Measurements from ENCODE around the gene MBTPS1. TPM values are rescaled to one million over a fixed set of nuclear protein-coding genes. Genes with fewer than 3 reads are reported as not detected.

Gene MBTPS1
- total and polyA plus RNA-seq, 4 donors: 28.9 to 108 (median 71.6) TPM

- peak; percentile 37 to 59 for DNase-seq
- no peak overlapping the region for H3K4me3 ChIP-seq (ENCODE audit: low read length in 2 of 2)
- no peak for ATAC-seq (ENCODE audit: low FRiP score)
- H3K27me3 ChIP-seq (ENCODE audit: control insufficient read depth in 1 of 2, insufficient read depth in 2 of 2, low read length in 1 of 2): no peaks in the 10 kb centered on the region
- H3K36me3 ChIP-seq (ENCODE audit: control insufficient read depth in 1 of 2, insufficient read depth in 2 of 2, low read length in 1 of 2): no peaks in the 10 kb centered on the region
- intact Hi-C loops (cut with DNase I): no loop called here
- H3K9me3 ChIP-seq (ENCODE audit: control insufficient read depth, low read length): peaks cover 6% of the 10 kb centered on the region
- H3K27ac ChIP-seq (ENCODE audit: low read depth in 1 of 2, low read length in 2 of 2): no peak overlapping the region
- H3K4me1 ChIP-seq (ENCODE audit: control insufficient read depth in 1 of 2, insufficient read depth in 2 of 2, low read length in 2 of 2): no peaks in the 10 kb centered on the region
- WGBS, 2 donors: 79 to 81% methylated on average over 42 of the region's 42 CpGs
Observed at GRCh38 chr16:84040823-84041820, 75.6 kb downstream of the MBTPS1 start.

- DNase-seq (peak in 1 of 2 donors; percentile 48), ATAC-seq (ENCODE audit: low FRiP score) (no peak)
- H3K9me3 ChIP-seq (ENCODE audit: control insufficient read depth, low read length): peaks cover 6% of the 10 kb centered on the region
- H3K4me1 ChIP-seq (ENCODE audit: control insufficient read depth in 1 of 2, insufficient read depth in 2 of 2, low read length in 2 of 2): no peaks in the 10 kb centered on the region
- 78 to 82% methylated on average over 14 of the region's 14 CpGs for WGBS, 2 donors
- H3K4me3 ChIP-seq (ENCODE audit: low read length in 2 of 2): no peak overlapping the region
- no peaks in the 10 kb centered on the region for H3K36me3 ChIP-seq (ENCODE audit: control insufficient read depth in 1 of 2, insufficient read depth in 2 of 2, low read length in 1 of 2)
- intact Hi-C loops (cut with DNase I): no loop called here
- H3K27ac ChIP-seq (ENCODE audit: low read depth in 1 of 2, low read length in 2 of 2): no peak overlapping the region
- H3K27me3 ChIP-seq (ENCODE audit: control insufficient read depth in 1 of 2, insufficient read depth in 2 of 2, low read length in 1 of 2): no peaks in the 10 kb centered on the region
Observed at GRCh38 chr16:84040226-84040822, 76.4 kb downstream of the MBTPS1 start.

- DNase-seq (no peak), ATAC-seq (ENCODE audit: low FRiP score) (no peak)
- intact Hi-C loops (cut with DNase I): no loop called here
- Histone ChIP-seq H3K27ac (ENCODE audit: low read depth in 1 of 2, low read length in 2 of 2) (no peak overlapping the region), H3K27me3 (ENCODE audit: control insufficient read depth in 1 of 2, insufficient read depth in 2 of 2, low read length in 1 of 2) (no peaks in the 10 kb centered on the region), H3K4me1 (ENCODE audit: control insufficient read depth in 1 of 2, insufficient read depth in 2 of 2, low read length in 2 of 2) (no peaks in the 10 kb centered on the region), H3K36me3 (ENCODE audit: control insufficient read depth in 1 of 2, insufficient read depth in 2 of 2, low read length in 1 of 2) (no peaks in the 10 kb centered on the region), H3K4me3 (ENCODE audit: low read length in 2 of 2) (no peak overlapping the region), H3K9me3 (ENCODE audit: control insufficient read depth, low read length) (peaks cover 8% of the 10 kb centered on the region)
- 87 to 90% methylated on average over 12 of the region's 12 CpGs for WGBS, 2 donors
Observed at GRCh38 chr16:84039696-84040095, 77.0 kb downstream of the MBTPS1 start.

- intact Hi-C loops (cut with DNase I): no loop called here
- no peaks in the 10 kb centered on the region for H3K4me1 ChIP-seq (ENCODE audit: control insufficient read depth in 1 of 2, insufficient read depth in 2 of 2, low read length in 2 of 2)
Observed at GRCh38 chr16:84038469-84038868, 78.3 kb downstream of the MBTPS1 start.

GRCh38 chr16:84036982-84037425, 79.7 kb downstream of the MBTPS1 start:
- Histone ChIP-seq H3K4me1 (ENCODE audit: control insufficient read depth in 1 of 2, insufficient read depth in 2 of 2, low read length in 2 of 2) (no peaks in the 10 kb centered on the region), H3K4me3 (ENCODE audit: low read length in 2 of 2) (no peak overlapping the region), H3K27ac (ENCODE audit: low read depth in 1 of 2, low read length in 2 of 2) (no peak overlapping the region), H3K9me3 (ENCODE audit: control insufficient read depth, low read length) (peaks cover 8% of the 10 kb centered on the region), H3K36me3 (ENCODE audit: control insufficient read depth in 1 of 2, insufficient read depth in 2 of 2, low read length in 1 of 2) (no peaks in the 10 kb centered on the region), H3K27me3 (ENCODE audit: control insufficient read depth in 1 of 2, insufficient read depth in 2 of 2, low read length in 1 of 2) (no peaks in the 10 kb centered on the region)
- ATAC-seq (ENCODE audit: low FRiP score) (no peak), DNase-seq (no peak)
- intact Hi-C loops (cut with DNase I): no loop called here
- WGBS, 2 donors: 82 to 92% methylated on average over 8 of the region's 8 CpGs

More at GRCh38 chr16:84038469-84038868, 78.3 kb downstream of the MBTPS1 start:
- H3K36me3 ChIP-seq (ENCODE audit: control insufficient read depth in 1 of 2, insufficient read depth in 2 of 2, low read length in 1 of 2): no peaks in the 10 kb centered on the region
- H3K27me3 ChIP-seq (ENCODE audit: control insufficient read depth in 1 of 2, insufficient read depth in 2 of 2, low read length in 1 of 2): no peaks in the 10 kb centered on the region
- peaks cover 8% of the 10 kb centered on the region for H3K9me3 ChIP-seq (ENCODE audit: control insufficient read depth, low read length)
- 92 to 94% methylated on average over 12 of the region's 12 CpGs for WGBS, 2 donors
- no peak for DNase-seq
- ATAC-seq (ENCODE audit: low FRiP score): no peak
- no peak overlapping the region for H3K4me3 ChIP-seq (ENCODE audit: low read length in 2 of 2)
- H3K27ac ChIP-seq (ENCODE audit: low read depth in 1 of 2, low read length in 2 of 2): no peak overlapping the region

GRCh38 chr16:84036131-84036530, 80.6 kb downstream of the MBTPS1 start:
- Histone ChIP-seq H3K27me3 (ENCODE audit: control insufficient read depth in 1 of 2, insufficient read depth in 2 of 2, low read length in 1 of 2) (no peaks in the 10 kb centered on the region), H3K27ac (ENCODE audit: low read depth in 1 of 2, low read length in 2 of 2) (no peak overlapping the region), H3K36me3 (ENCODE audit: control insufficient read depth in 1 of 2, insufficient read depth in 2 of 2, low read length in 1 of 2) (no peaks in the 10 kb centered on the region), H3K4me3 (ENCODE audit: low read length in 2 of 2) (no peak overlapping the region), H3K9me3 (ENCODE audit: control insufficient read depth, low read length) (peaks cover 8% of the 10 kb centered on the region), H3K4me1 (ENCODE audit: control insufficient read depth in 1 of 2, insufficient read depth in 2 of 2, low read length in 2 of 2) (no peaks in the 10 kb centered on the region)
- intact Hi-C loops (cut with DNase I): no loop called here
- ATAC-seq (ENCODE audit: low FRiP score): no peak
- DNase-seq: no peak
- 48 to 84% methylated on average over 3 of the region's 3 CpGs for WGBS, 2 donors

- Histone ChIP-seq H3K9me3 (ENCODE audit: control insufficient read depth, low read length) (peaks cover 8% of the 10 kb centered on the region), H3K4me1 (ENCODE audit: control insufficient read depth in 1 of 2, insufficient read depth in 2 of 2, low read length in 2 of 2) (no peaks in the 10 kb centered on the region), H3K36me3 (ENCODE audit: control insufficient read depth in 1 of 2, insufficient read depth in 2 of 2, low read length in 1 of 2) (no peaks in the 10 kb centered on the region), H3K27ac (ENCODE audit: low read depth in 1 of 2, low read length in 2 of 2) (no peak overlapping the region), H3K4me3 (ENCODE audit: low read length in 2 of 2) (no peak overlapping the region), H3K27me3 (ENCODE audit: control insufficient read depth in 1 of 2, insufficient read depth in 2 of 2, low read length in 1 of 2) (no peaks in the 10 kb centered on the region)
- DNase-seq: no peak
- 92 to 96% methylated on average over 12 of the region's 12 CpGs for WGBS, 2 donors
- no peak for ATAC-seq (ENCODE audit: low FRiP score)
- intact Hi-C loops (cut with DNase I): no loop called here
Observed at GRCh38 chr16:84034516-84034915, 82.2 kb downstream of the MBTPS1 start.

GRCh38 chr16:84033251-84034195, 83.2 kb downstream of the MBTPS1 start:
- Histone ChIP-seq H3K4me3 (ENCODE audit: low read length in 2 of 2) (no peak overlapping the region), H3K9me3 (ENCODE audit: control insufficient read depth, low read length) (peaks cover 8% of the 10 kb centered on the region), H3K4me1 (ENCODE audit: control insufficient read depth in 1 of 2, insufficient read depth in 2 of 2, low read length in 2 of 2) (no peaks in the 10 kb centered on the region), H3K27me3 (ENCODE audit: control insufficient read depth in 1 of 2, insufficient read depth in 2 of 2, low read length in 1 of 2) (no peaks in the 10 kb centered on the region), H3K27ac (ENCODE audit: low read depth in 1 of 2, low read length in 2 of 2) (no peak overlapping the region), H3K36me3 (ENCODE audit: control insufficient read depth in 1 of 2, insufficient read depth in 2 of 2, low read length in 1 of 2) (no peaks in the 10 kb centered on the region)
- intact Hi-C loops (cut with DNase I): no loop called here
- WGBS, 2 donors: 81 to 83% methylated on average over 25 of the region's 25 CpGs
- no peak for DNase-seq
- no peak for ATAC-seq (ENCODE audit: low FRiP score)
